Activated CD8-positive, alpha-beta T cell treated with anti-CD3 and anti-CD28 coated beads, Interleukin-2, amount 10 ng/mL, durations not matched to agents 7 days and 5 days (primary cell): ENCODE measurements around the gene IRF4. TPM values are rescaled to one million over a fixed set of nuclear protein-coding genes. Genes with fewer than 3 reads are reported as not detected.

Experiments
- ATAC-seq: fragments of 150-1000 bp; cut with Tn5 transposase; one replicate; pipeline ENCODE4 v1.10.0; 2021; ENCODE audit warnings: moderate library complexity
- CTCF ChIA-PET: fragments of 350-600 bp; sonication (Branson Sonifier 250); formaldehyde crosslinking; loops from one replicate; lab custom pipeline; 2021; ENCODE audit warnings: antibody characterized with exemption; lab: Charles Lee
- POLR2A ChIA-PET: fragments of 350-600 bp; sonication (Branson Sonifier 250); formaldehyde crosslinking; loops from one replicate; lab custom pipeline; 2021; ENCODE audit warnings: antibody characterized with exemption; lab: Charles Lee
- DNase-seq: peaks from one replicate; pipeline ENCODE4 v3.0.0-alpha.2; 2020
- H3K27ac Mint-ChIP-seq: one replicate; pipeline ENCODE4 v1.8.0; 2021; ENCODE audit warnings: mild to moderate bottlenecking, mixed read lengths
- H3K27me3 Mint-ChIP-seq: one replicate; pipeline ENCODE4 v1.8.0; 2021; ENCODE audit warnings: low read depth, mixed read lengths
- H3K36me3 Mint-ChIP-seq: one replicate; pipeline ENCODE4 v1.8.0; 2021; ENCODE audit warnings: low read depth, mixed read lengths
- H3K4me1 Mint-ChIP-seq: one replicate; pipeline ENCODE4 v1.8.0; 2021; ENCODE audit warnings: low read depth, mixed read lengths
- H3K4me3 Mint-ChIP-seq: one replicate; pipeline ENCODE4 v1.8.0; 2021; ENCODE audit warnings: mild to moderate bottlenecking, mixed read lengths
- H3K9me3 Mint-ChIP-seq: one replicate; pipeline ENCODE4 v1.8.0; 2022; ENCODE audit warnings: mixed read lengths; ENCODE audit not compliant: insufficient read depth
- total RNA-seq, 2 experiments: library from RNA; stranded (reverse); gene quantifications; one replicate each; pipeline ENCODE4 v1.2.3, GENCODE V29; 2021

IRF4 gene
- total RNA-seq, 2 experiments from 2014 or later, result 91.2 to 95.2 TPM

GRCh38 chr6:441126-441920 lies 49.8 kb downstream of the IRF4 start:
- ChIA-PET POLR2A (interaction anchor here (2.4 kb wide), 1 partner anchor 38 kb away, joined by 7 read pairs; no protein-coding TSS in a partner anchor), CTCF (interaction anchor here (0.9 to 1.3 kb wide), 2 partner anchors 13 to 52 kb away, joined by 3 to 5 read pairs; no protein-coding TSS in a partner anchor)
- Mint-ChIP-seq H3K36me3 (no peaks in the 10 kb centered on the region), H3K27ac (no peak overlapping the region), H3K9me3 (no peaks in the 10 kb centered on the region), H3K4me3 (no peak overlapping the region), H3K4me1 (peaks cover 34% of the 10 kb centered on the region), H3K27me3 (peaks cover 2% of the 10 kb centered on the region)
- DNase-seq (no peak), ATAC-seq (no peak)

- ChIA-PET CTCF (interaction anchor here (2.0 kb wide), 1 partner anchor 56 kb away, joined by 7 read pairs; no protein-coding TSS in a partner anchor), POLR2A (interaction anchor here (1.0 to 4.6 kb wide), 6 partner anchors 9 to 56 kb away, joined by 3 to 70 read pairs (median 20); partner anchors contain the start of gene IRF4)
- DNase-seq (no peak), ATAC-seq (no peak)
- Mint-ChIP-seq H3K36me3 (no peaks in the 10 kb centered on the region), H3K4me1 (peaks cover 54% of the 10 kb centered on the region), H3K27ac (no peak overlapping the region), H3K27me3 (peaks cover 2% of the 10 kb centered on the region), H3K9me3 (no peaks in the 10 kb centered on the region), H3K4me3 (no peak overlapping the region)
Measured at GRCh38 chr6:443621-444159, 52.1 kb downstream of the IRF4 start.

GRCh38 chr6:444653-445275 lies 53.2 kb downstream of the IRF4 start:
- H3K9me3 Mint-ChIP-seq, result no peaks in the 10 kb centered on the region
- peak overlapping the region; percentile 44 for H3K4me3 Mint-ChIP-seq
- ATAC-seq (peak; percentile 64), DNase-seq (peak; percentile 79)
- H3K36me3 Mint-ChIP-seq, result no peaks in the 10 kb centered on the region
- ChIA-PET POLR2A (interaction anchor here (0.9 to 4.6 kb wide), 14 partner anchors 10 to 54 kb away, joined by 3 to 70 read pairs (median 10); partner anchors contain the start of gene IRF4), CTCF (interaction anchor here (0.9 to 3.3 kb wide), 13 partner anchors 9 to 255 kb away, joined by 3 to 25 read pairs (median 5); no protein-coding TSS in a partner anchor)
- H3K27me3 Mint-ChIP-seq, result peaks cover 2% of the 10 kb centered on the region
- H3K4me1 Mint-ChIP-seq, result peaks cover 57% of the 10 kb centered on the region
- H3K27ac Mint-ChIP-seq, result peak overlapping the region; percentile 93

- H3K27me3 Mint-ChIP-seq, result peaks cover 1% of the 10 kb centered on the region
Measured at GRCh38 chr6:445571-446417, 54.2 kb downstream of the IRF4 start.

GRCh38 chr6:446418-447366 lies 55.1 kb downstream of the IRF4 start:
- H3K36me3 Mint-ChIP-seq, result no peaks in the 10 kb centered on the region
- H3K4me3 Mint-ChIP-seq, result peak overlapping the region; percentile 52
- H3K27ac Mint-ChIP-seq, result peak overlapping the region; percentile 93
- H3K4me1 Mint-ChIP-seq, result peaks cover 55% of the 10 kb centered on the region
- peak; percentile 89 for DNase-seq
- no peaks in the 10 kb centered on the region for H3K27me3 Mint-ChIP-seq
- CTCF ChIA-PET, result interaction anchor here (0.9 to 3.3 kb wide), 15 partner anchors 11 to 147 kb away, joined by 3 to 25 read pairs (median 5); no protein-coding TSS in a partner anchor
- no peaks in the 10 kb centered on the region for H3K9me3 Mint-ChIP-seq
- ATAC-seq, result peak; percentile 83
- POLR2A ChIA-PET, result interaction anchor here (0.6 to 4.6 kb wide), 21 partner anchors 9 to 258 kb away, joined by 3 to 70 read pairs (median 4); partner anchors contain the start of gene IRF4

More at GRCh38 chr6:445571-446417, 54.2 kb downstream of the IRF4 start:
- H3K27ac Mint-ChIP-seq, result peak overlapping the region; percentile 93
- CTCF ChIA-PET, result interaction anchor here (1.0 to 3.3 kb wide), 16 partner anchors 9 to 148 kb away, joined by 3 to 25 read pairs (median 6); no protein-coding TSS in a partner anchor
- ATAC-seq (no peak), DNase-seq (no peak)
- H3K4me3 Mint-ChIP-seq, result peak overlapping the region; percentile 44
- POLR2A ChIA-PET, result interaction anchor here (0.6 to 4.6 kb wide), 18 partner anchors 8 to 106 kb away, joined by 3 to 70 read pairs (median 4); partner anchors contain the start of gene IRF4
- H3K36me3 Mint-ChIP-seq, result no peaks in the 10 kb centered on the region
- peaks cover 57% of the 10 kb centered on the region for H3K4me1 Mint-ChIP-seq
- no peaks in the 10 kb centered on the region for H3K9me3 Mint-ChIP-seq

- Mint-ChIP-seq H3K36me3 (no peaks in the 10 kb centered on the region), H3K4me3 (peak overlapping the region; percentile 52), H3K27me3 (no peaks in the 10 kb centered on the region), H3K9me3 (no peaks in the 10 kb centered on the region), H3K27ac (peak overlapping the region; percentile 93), H3K4me1 (peaks cover 55% of the 10 kb centered on the region)
- ATAC-seq (no peak), DNase-seq (peak; percentile 51)
- ChIA-PET POLR2A (interaction anchor here (1.0 to 4.6 kb wide), 8 partner anchors 16 to 63 kb away, joined by 3 to 70 read pairs (median 12); partner anchors contain the start of gene IRF4), CTCF (interaction anchor here (0.9 to 3.3 kb wide), 12 partner anchors 12 to 137 kb away, joined by 3 to 25 read pairs (median 6); no protein-coding TSS in a partner anchor)
Measured at GRCh38 chr6:447381-448165, 56.0 kb downstream of the IRF4 start.

- POLR2A ChIA-PET, result no interaction called here
- H3K27me3 Mint-ChIP-seq, result no peaks in the 10 kb centered on the region
- H3K4me1 Mint-ChIP-seq, result peaks cover 55% of the 10 kb centered on the region
- CTCF ChIA-PET, result no interaction called here
- H3K36me3 Mint-ChIP-seq, result no peaks in the 10 kb centered on the region
- H3K4me3 Mint-ChIP-seq, result peak overlapping the region; percentile 25
- no peak for DNase-seq
- ATAC-seq, result no peak
- H3K27ac Mint-ChIP-seq, result peak overlapping the region; percentile 93
- H3K9me3 Mint-ChIP-seq, result no peaks in the 10 kb centered on the region
Measured at GRCh38 chr6:448296-449056, 56.9 kb downstream of the IRF4 start.

- Mint-ChIP-seq H3K9me3 (no peaks in the 10 kb centered on the region), H3K27ac (no peak overlapping the region), H3K27me3 (no peaks in the 10 kb centered on the region), H3K4me1 (peaks cover 49% of the 10 kb centered on the region), H3K36me3 (no peaks in the 10 kb centered on the region), H3K4me3 (no peak overlapping the region)
- ATAC-seq (no peak), DNase-seq (no peak)
- CTCF ChIA-PET, result no interaction called here
- POLR2A ChIA-PET, result interaction anchor here (0.6 to 1.1 kb wide), 2 partner anchors 17 to 24 kb away, joined by 3 to 4 read pairs; no protein-coding TSS in a partner anchor
Measured at GRCh38 chr6:449057-449430, 57.5 kb downstream of the IRF4 start.
